ENCODE measurements around the gene CLDN1. TPM values are rescaled to one million over a fixed set of nuclear protein-coding genes. Genes with fewer than 3 reads are reported as not detected.

Gene CLDN1
- total RNA-seq, 2 experiments from 2014 or later: 0.08 to 0.10 TPM

DNA sequence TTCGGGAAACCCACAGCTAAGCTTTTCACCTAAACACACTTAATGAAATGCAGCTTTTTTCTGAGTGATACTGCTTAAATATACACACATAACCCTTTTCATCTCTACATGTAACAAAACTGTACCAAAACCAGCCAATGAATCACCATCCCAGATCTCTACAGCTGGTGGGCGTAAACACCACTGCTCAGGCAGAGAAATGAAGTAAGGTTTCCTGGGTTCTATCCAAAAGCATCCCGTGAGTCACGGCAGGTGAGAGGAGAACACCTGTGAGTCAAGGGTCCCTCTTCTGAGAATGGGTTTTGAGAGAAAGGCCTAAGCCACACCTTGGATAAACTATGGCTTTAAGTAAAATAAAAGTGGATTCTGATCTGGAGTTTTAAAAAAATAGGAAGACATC lies 2.6 kb downstream of the CLDN1 start:
- Mint-ChIP-seq H3K27ac (no peak overlapping the region), H3K4me1 (peaks cover 26% of the 10 kb centered on the region), H3K9me3 (no peaks in the 10 kb centered on the region), H3K4me3 (no peak overlapping the region), H3K36me3 (no peaks in the 10 kb centered on the region), H3K27me3 (peaks cover 43% of the 10 kb centered on the region)
- peak; percentile 44 for DNase-seq

DNA sequence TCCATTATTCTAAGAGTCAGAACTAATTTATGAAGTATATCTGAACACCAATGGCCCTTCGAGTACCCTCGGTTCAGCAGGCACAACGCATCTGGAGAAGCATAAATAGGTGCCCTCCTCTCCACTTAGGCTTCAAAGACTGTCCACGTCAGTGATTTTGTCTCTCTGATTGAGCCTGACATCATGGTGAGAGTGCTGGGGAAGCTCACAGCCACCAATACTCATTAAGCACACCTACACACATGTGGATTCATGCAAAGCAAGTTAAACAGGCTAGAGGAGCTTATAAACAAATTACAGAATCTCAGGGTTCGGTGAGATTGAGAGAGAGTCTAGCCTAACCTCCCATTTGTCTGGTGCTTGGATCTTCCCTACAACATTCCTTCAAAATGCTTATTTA lies 3.6 kb downstream of the CLDN1 start:
- peaks cover 39% of the 10 kb centered on the region for H3K27me3 Mint-ChIP-seq
- no peak for DNase-seq
- no peak overlapping the region for H3K27ac Mint-ChIP-seq
- no peaks in the 10 kb centered on the region for H3K9me3 Mint-ChIP-seq
- H3K36me3 Mint-ChIP-seq: no peaks in the 10 kb centered on the region
- H3K4me3 Mint-ChIP-seq: no peak overlapping the region
- peaks cover 26% of the 10 kb centered on the region for H3K4me1 Mint-ChIP-seq

DNA sequence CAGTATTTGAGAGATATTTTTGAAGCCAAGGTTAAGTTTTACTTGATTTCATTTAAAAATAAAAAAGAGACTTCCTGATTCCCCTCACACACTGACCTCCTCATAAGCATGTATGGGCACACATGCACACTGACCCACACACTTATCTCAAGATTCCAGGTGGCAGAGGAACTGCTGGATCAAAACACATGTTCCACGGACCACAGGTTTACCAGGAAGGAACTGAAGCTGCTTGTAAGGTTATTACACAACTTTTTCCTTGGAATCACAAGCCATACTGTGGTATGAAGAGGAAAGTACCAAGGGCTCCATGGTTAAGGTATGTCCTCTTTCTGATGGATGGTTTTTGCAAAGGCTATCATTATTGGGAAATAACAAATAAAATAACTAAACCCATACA lies 7.5 kb downstream of the CLDN1 start:
- Mint-ChIP-seq H3K4me3 (no peak overlapping the region), H3K27me3 (peaks cover 15% of the 10 kb centered on the region), H3K27ac (no peak overlapping the region), H3K9me3 (no peaks in the 10 kb centered on the region), H3K4me1 (peaks cover 10% of the 10 kb centered on the region), H3K36me3 (no peaks in the 10 kb centered on the region)
- DNase-seq: no peak

DNA sequence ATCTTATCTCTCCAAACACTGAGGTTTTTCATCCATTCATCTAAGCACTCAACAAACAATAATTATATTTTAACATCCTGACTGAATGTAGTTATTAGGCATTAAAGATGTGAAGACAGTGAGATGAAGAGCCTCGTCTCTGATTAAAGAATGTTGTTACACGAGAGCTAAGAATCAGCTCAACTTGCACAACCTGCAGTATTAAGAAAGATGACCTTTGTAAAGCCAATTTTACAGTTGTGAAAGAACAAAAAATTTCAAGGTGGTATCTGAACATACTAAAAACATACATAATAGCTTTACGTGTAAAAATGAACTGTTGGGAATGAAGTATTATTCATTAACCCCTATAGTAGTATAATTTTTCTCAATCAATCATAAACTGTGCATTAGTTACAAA lies 12.8 kb downstream of the CLDN1 start:
- Mint-ChIP-seq H3K4me3 (no peak overlapping the region), H3K4me1 (peaks cover 24% of the 10 kb centered on the region), H3K27ac (no peak overlapping the region), H3K27me3 (peaks cover 13% of the 10 kb centered on the region), H3K9me3 (peaks cover 2% of the 10 kb centered on the region), H3K36me3 (peaks cover 3% of the 10 kb centered on the region)
- DNase-seq: no peak

DNA sequence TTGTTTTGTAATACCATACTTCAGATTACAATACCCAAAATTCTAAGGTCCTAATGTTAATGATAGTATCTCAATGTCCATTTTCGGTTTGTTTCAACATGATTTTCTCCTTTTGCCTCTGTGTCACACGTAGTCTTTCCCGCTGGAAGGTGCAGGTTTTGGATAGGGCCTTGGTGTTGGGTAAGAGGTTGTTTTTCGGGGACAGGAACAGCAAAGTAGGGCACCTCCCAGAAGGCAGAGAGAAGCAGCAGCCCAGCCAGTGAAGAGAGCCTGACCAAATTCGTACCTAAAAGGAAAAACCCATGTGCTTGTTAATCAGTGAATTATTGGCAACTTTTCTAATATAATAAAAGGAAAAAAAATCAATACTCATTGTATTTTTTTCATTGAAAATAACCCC lies 14.1 kb downstream of the CLDN1 start:
- Mint-ChIP-seq H3K27ac (no peak overlapping the region), H3K4me3 (no peak overlapping the region), H3K27me3 (peaks cover 19% of the 10 kb centered on the region), H3K4me1 (peaks cover 24% of the 10 kb centered on the region), H3K36me3 (peaks cover 3% of the 10 kb centered on the region), H3K9me3 (peaks cover 2% of the 10 kb centered on the region)
- DNase-seq: no peak

DNA sequence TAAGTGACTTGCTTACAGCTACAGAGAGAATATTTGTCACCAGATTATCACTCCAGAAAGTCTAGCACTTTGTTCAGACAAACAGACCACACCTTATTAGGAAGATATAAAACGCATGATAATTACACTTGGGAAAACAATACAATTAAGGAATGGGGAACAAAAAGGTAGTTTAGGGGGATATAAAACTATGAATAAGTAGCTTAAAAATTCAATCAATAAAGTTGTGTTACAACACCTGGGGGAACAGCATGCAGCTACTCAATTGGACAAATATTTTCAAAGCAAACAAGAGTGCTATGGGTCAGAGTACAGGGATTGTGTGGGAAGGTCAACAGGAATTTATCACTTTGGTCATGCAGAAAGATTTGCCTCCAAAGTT lies 15.1 kb downstream of the CLDN1 start:
- H3K27ac Mint-ChIP-seq: peak overlapping the region; percentile 78

DNA sequence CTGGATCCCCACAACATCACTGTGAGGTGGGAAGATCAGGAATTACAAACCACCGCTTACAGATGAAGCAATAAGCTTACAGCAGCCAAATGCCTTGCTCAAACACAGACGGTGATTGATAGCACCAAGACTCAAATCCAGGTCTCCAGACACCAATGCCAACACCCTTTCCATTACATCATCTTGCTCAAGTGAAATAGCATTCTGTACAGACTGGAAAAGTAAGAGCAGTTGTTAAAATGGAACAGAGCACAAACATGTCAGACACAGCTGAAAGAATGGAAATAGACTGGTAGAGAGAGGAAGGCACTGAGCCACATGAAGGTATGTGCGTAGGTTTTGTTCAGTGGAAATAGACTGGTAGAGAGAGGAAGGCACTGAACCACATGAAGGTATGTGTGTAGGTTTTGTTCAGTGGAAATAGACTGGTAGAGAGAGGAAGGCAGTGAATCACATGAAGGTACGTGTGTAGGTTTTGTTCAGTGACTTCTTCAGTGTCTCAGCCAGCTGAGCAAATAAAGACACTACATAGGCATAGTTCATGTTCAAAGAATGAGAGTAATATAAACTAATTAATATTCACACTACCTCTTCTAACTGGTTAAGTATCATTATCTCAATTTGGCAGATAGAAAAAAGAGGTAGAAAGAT lies 15.6 kb downstream of the CLDN1 start:
- Mint-ChIP-seq H3K27ac (peak overlapping the region; percentile 78), H3K36me3 (peaks cover 3% of the 10 kb centered on the region), H3K9me3 (peaks cover 2% of the 10 kb centered on the region), H3K27me3 (peaks cover 20% of the 10 kb centered on the region), H3K4me3 (no peak overlapping the region), H3K4me1 (peaks cover 29% of the 10 kb centered on the region)
- peak; percentile 17 for DNase-seq

More for the DNA sequence above, 15.1 kb downstream of the CLDN1 start:
- Mint-ChIP-seq H3K4me3 (no peak overlapping the region), H3K4me1 (peaks cover 24% of the 10 kb centered on the region), H3K27me3 (peaks cover 20% of the 10 kb centered on the region), H3K36me3 (peaks cover 3% of the 10 kb centered on the region), H3K9me3 (peaks cover 2% of the 10 kb centered on the region)
- DNase-seq: no peak

DNA sequence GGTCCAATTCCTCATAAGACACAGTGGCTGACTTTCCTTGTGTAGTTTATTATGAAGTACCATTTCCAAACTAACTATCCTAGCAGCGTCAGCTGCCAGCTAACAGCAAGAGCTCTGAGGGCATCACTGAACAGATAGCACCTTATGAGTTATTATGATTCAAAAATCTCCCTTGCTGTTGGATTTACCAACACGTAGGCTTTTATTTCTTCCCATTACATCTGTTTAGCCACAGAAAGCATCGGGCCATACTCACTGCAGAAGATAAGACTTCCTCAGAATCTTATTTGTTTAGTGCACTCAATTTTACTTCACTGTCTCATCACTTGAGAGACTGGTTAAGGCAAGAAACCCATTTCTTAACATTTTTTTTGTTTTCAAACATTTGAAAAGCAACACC lies 16.2 kb downstream of the CLDN1 start:
- Mint-ChIP-seq H3K9me3 (peaks cover 2% of the 10 kb centered on the region), H3K27me3 (peaks cover 18% of the 10 kb centered on the region), H3K27ac (peak overlapping the region; percentile 78), H3K4me3 (no peak overlapping the region), H3K36me3 (peaks cover 3% of the 10 kb centered on the region), H3K4me1 (peaks cover 32% of the 10 kb centered on the region)
- DNase-seq: no peak

DNA sequence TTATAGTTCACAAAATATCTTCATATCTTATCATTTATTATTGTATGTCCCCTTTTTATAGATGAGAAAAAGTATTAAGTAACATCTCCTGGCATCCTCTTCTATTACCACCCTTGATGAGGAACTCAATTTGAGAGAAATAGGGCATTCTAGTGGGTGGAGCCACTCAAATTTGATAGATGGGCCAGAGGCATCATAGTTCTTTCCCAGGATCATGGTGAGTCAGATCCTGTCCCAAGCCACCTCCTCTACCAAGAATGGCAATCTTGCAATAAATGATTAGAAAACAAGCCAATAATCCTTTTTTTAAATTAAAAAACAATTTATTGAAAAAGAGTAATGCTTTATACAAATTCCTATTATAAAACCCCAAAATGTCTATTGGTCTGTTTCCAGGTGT lies 16.8 kb downstream of the CLDN1 start:
- H3K27me3 Mint-ChIP-seq: peaks cover 19% of the 10 kb centered on the region
- H3K36me3 Mint-ChIP-seq: peaks cover 3% of the 10 kb centered on the region
- no peak overlapping the region for H3K27ac Mint-ChIP-seq
- H3K9me3 Mint-ChIP-seq: peaks cover 2% of the 10 kb centered on the region
- DNase-seq: no peak
- H3K4me1 Mint-ChIP-seq: peaks cover 32% of the 10 kb centered on the region
- no peak overlapping the region for H3K4me3 Mint-ChIP-seq

DNA sequence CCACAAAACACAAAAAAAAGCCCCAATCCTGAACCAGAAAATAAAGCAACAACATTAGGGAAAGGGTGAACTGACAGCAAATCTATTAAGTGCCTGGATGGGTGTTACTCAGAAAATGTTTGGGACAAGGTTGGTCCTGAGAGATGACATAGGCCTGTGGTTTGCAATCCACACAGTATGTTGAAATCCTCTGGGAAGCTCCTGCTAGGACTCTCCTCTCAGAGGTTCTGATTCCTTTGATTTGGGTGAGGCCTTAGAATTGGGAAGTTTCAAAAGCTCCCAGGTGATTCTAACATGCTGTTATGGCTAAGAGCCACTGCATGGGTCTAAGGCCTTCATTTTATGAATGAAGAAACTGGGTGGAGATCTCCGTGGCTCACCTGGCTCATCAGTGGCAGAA lies 18.4 kb downstream of the CLDN1 start:
- Mint-ChIP-seq H3K27ac (no peak overlapping the region), H3K4me3 (no peak overlapping the region), H3K4me1 (peaks cover 37% of the 10 kb centered on the region), H3K9me3 (peaks cover 2% of the 10 kb centered on the region), H3K27me3 (peaks cover 25% of the 10 kb centered on the region), H3K36me3 (peaks cover 3% of the 10 kb centered on the region)
- DNase-seq: no peak

DNA sequence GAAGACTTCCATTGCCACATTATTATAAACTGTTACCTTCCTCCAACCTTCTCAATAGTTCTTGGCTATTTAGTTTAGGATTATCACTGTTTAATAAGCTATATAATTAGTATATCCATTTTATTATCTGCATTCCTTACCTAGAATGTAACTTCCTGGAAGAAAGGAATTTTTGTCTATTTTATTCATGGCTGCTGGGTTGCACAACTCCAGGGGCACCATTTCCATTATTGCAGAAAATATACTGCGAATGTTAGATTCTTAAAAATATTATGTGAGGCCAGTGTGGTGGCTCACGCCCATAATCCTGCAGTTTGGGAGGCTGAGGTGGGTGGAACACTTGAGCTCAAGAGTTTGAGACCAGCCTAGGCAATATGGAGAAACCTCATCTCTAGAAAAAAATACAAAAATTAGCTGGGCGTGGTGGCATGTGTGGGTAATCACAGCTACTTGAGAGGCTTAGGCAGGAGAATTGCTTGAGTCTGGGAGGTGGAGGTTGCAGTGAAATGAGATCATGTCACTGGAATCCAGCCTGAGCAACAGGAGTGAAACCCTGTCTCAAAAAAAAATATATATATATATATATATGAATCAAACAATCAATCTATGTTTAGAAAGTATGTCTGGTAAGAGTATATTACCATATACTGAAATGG lies 19.9 kb downstream of the CLDN1 start:
- no peak overlapping the region for H3K4me3 Mint-ChIP-seq
- peaks cover 32% of the 10 kb centered on the region for H3K4me1 Mint-ChIP-seq
- no peak overlapping the region for H3K27ac Mint-ChIP-seq
- no peak for DNase-seq
- peaks cover 2% of the 10 kb centered on the region for H3K9me3 Mint-ChIP-seq
- H3K36me3 Mint-ChIP-seq: peaks cover 1% of the 10 kb centered on the region
- peaks cover 25% of the 10 kb centered on the region for H3K27me3 Mint-ChIP-seq

DNA sequence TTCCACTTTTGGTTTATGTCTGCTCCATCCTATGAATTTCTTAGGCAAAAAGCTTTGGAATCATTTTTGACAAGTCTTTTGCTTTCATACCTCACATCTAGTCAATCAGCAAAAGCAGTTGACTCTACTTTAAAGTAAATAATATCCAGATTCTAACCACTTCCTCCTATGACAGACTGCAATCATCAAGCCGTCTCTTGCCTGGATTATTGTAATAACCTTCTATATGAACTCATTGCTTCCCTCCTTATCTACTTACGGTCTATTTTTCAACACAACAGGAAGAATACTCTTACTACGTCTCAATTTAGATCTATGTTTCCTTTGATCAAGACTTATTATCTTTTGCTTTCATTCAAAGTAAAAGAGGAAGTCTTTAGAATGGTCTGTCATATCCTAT lies 20.7 kb downstream of the CLDN1 start:
- peaks cover 1% of the 10 kb centered on the region for H3K36me3 Mint-ChIP-seq
- DNase-seq: no peak
- peaks cover 2% of the 10 kb centered on the region for H3K9me3 Mint-ChIP-seq
- no peak overlapping the region for H3K27ac Mint-ChIP-seq
- H3K4me1 Mint-ChIP-seq: peaks cover 25% of the 10 kb centered on the region
- H3K27me3 Mint-ChIP-seq: peaks cover 25% of the 10 kb centered on the region
- H3K4me3 Mint-ChIP-seq: peak overlapping the region; percentile 42

DNA sequence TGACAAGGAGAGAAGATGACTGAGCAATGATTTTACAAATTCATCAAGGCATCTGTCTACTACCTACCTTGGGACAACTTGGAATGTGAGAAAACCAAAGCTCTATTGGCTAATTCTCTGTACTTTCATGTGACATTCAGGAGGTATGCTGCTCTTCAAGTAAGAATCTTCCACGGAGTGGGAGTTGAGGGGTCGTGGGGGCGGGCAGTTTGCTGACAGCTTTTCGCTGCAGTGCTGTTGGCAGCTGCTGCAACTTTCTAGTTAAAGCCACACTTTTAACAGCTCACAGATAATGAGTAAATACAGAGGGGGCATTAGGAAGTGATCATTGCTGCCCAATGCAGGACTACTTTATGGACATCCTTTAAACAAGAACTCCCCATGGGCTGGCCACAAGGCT lies 22.3 kb downstream of the CLDN1 start:
- no peak overlapping the region for H3K4me3 Mint-ChIP-seq
- peaks cover 25% of the 10 kb centered on the region for H3K27me3 Mint-ChIP-seq
- H3K27ac Mint-ChIP-seq: no peak overlapping the region
- H3K4me1 Mint-ChIP-seq: peaks cover 16% of the 10 kb centered on the region
- H3K9me3 Mint-ChIP-seq: no peaks in the 10 kb centered on the region
- no peak for DNase-seq
- H3K36me3 Mint-ChIP-seq: peaks cover 1% of the 10 kb centered on the region

DNA sequence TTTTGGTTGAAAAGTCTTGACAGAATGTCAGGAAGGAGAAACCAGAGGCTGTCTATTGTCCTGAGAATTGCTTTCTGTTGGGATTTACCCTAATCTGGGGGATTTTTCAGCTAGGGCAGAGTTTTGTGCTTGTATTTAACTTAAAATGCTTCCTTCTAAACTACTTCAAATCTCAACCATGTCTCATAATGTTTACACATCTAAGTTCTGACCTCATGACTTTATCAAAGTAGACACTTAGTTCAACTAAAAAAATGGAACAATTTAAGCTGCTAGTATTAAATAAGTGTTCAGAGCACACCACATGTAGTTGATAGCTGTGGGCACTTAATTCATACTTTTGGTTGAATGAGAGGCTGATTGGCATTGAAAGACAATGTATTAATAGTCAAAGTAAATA lies 28.2 kb downstream of the CLDN1 start:
- no peak for DNase-seq
- peaks cover 12% of the 10 kb centered on the region for H3K9me3 Mint-ChIP-seq
- H3K27ac Mint-ChIP-seq: no peak overlapping the region
- H3K4me3 Mint-ChIP-seq: no peak overlapping the region
- no peaks in the 10 kb centered on the region for H3K36me3 Mint-ChIP-seq
- no peaks in the 10 kb centered on the region for H3K4me1 Mint-ChIP-seq
- peaks cover 8% of the 10 kb centered on the region for H3K27me3 Mint-ChIP-seq

DNA sequence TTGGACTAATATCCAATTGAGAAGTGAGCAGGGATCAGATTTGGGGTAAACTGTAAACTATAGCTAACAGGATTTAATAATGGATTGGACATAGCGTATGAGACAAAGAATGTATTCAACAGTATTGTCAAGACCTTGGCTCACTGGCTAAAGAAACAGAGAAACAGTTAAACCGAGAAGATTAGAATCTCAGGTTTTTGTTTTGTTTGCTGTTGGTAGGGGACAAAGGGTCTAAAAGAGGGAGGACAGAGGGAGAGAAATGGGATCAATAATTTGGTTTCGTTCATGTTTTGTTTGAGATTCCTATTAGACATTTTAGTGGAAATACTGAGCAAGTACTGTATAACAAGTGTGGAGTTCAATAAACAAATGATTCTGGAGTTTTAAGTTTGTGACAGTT lies 28.6 kb downstream of the CLDN1 start:
- Mint-ChIP-seq H3K4me3 (no peak overlapping the region), H3K27me3 (peaks cover 8% of the 10 kb centered on the region), H3K9me3 (peaks cover 14% of the 10 kb centered on the region), H3K4me1 (no peaks in the 10 kb centered on the region), H3K27ac (no peak overlapping the region), H3K36me3 (no peaks in the 10 kb centered on the region)
- no peak for DNase-seq

DNA sequence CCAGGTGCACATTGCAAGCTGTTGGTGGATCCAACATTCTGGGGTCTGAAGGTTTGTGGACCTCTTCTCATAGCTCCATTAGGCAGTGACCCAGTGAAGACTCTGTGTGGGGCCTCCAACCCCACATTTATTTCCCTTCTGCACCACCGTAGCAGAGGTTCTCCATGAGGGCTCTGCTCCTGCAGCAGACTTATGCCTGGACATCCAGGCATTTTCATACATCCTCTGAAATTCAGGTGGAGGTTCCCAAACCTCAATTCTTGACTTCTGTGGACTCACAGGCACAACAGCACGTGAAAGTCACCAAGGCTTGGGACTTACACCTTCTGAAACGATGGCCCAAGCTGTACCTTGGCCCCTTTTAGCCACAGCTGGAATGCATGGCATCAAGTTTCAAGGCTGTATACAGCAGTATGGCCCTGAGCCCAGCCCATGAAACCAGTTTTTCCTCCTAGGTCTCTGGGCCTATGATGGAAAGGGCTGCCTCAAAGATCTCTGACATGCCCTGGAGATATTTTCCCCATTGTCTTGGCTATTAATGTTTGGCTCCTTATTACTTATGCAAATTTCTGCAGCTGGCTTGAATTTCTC lies 30.2 kb downstream of the CLDN1 start:
- H3K4me3 Mint-ChIP-seq: no peak overlapping the region
- DNase-seq: no peak
- H3K4me1 Mint-ChIP-seq: no peaks in the 10 kb centered on the region
- H3K36me3 Mint-ChIP-seq: no peaks in the 10 kb centered on the region
- peaks cover 8% of the 10 kb centered on the region for H3K27me3 Mint-ChIP-seq
- H3K9me3 Mint-ChIP-seq: peaks cover 21% of the 10 kb centered on the region
- H3K27ac Mint-ChIP-seq: no peak overlapping the region

All from activated naive CD8-positive, alpha-beta T cell treated with anti-CD3 and anti-CD28 coated beads for 36 hours (primary cell).